ENCODE measurements around the gene ERGIC1. TPM values are rescaled to one million over a fixed set of nuclear protein-coding genes. Genes with fewer than 3 reads are reported as not detected.

The ERGIC1 gene
- total RNA-seq, 1 donor from 2014 or later, result 54.8 TPM

DNA sequence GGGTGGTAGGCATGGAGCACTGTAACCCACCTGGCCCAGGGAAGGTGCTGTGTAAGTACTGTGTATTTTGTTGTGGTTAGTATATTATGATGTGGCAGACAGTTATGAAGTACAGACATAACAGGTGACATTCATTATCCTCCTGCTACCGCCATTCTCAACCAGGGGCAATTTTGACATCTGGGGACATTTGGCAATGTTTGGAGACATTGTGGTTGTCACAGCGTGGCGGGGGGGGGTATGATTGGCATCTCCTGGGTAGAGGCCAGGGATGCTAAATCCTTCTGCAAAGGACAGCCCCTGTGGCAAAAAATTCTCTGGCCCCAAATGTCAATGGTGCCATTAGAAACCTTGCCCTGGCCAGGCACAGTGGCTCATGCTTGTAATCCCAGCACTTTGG, 115.4 kb downstream of the ERGIC1 start:
- intact Hi-C loops (cut with micrococcal nuclease), result no loop called here
- Mint-ChIP-seq H3K4me1 (ENCODE audit: low read depth) (no peaks in the 10 kb centered on the region), H3K27ac (no peak overlapping the region), H3K9me3 (no peaks in the 10 kb centered on the region), H3K27me3 (ENCODE audit: low read depth) (no peaks in the 10 kb centered on the region), H3K36me3 (ENCODE audit: low read depth) (no peaks in the 10 kb centered on the region), H3K4me3 (ENCODE audit: low read depth) (no peak overlapping the region)
- no peak for DNase-seq (ENCODE audit: low spot score)

DNA sequence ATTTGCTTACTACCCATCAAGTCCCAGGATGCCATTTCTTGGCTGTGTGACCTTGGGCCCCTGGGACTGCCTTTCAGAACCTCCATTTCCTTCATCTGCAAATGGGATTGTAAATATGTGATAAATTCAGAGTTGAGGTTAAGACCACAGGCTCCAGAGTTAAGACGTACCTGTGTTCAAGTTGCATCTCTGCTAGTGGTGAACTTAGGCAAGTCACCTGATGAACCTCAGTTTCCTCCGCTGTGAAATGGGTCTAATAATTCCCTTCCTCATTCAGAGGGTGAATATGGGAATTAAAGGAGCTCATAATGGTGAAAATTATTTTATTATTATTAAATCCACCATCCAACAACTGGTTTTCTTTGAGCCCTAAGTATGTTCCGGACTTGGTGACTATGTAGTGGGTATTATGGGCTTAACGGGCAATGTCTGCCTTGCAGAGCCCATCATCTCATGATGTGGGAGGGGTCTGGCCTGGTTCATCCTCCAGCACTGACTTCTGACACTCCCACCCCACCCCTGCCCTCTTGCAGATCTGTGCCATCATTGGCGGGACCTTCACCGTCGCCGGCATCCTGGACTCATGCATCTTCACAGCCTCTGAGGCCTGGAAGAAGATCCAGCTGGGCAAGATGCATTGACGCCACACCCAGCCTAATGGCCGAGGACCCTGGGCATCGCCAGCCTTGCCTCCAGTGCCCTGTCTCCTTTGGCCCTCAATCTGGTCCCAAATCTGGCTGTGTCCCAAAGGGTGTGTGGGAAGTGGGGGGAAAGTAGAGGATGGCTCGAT, 116.3 kb downstream of the ERGIC1 start:
- no peaks in the 10 kb centered on the region for H3K4me1 Mint-ChIP-seq (ENCODE audit: low read depth)
- H3K4me3 Mint-ChIP-seq (ENCODE audit: low read depth), result no peak overlapping the region
- no peak overlapping the region for H3K27ac Mint-ChIP-seq
- no peaks in the 10 kb centered on the region for H3K27me3 Mint-ChIP-seq (ENCODE audit: low read depth)
- DNase-seq (ENCODE audit: low spot score), result no peak
- no peaks in the 10 kb centered on the region for H3K36me3 Mint-ChIP-seq (ENCODE audit: low read depth)
- no peaks in the 10 kb centered on the region for H3K9me3 Mint-ChIP-seq
- intact Hi-C loops (cut with micrococcal nuclease), result no loop called here

DNA sequence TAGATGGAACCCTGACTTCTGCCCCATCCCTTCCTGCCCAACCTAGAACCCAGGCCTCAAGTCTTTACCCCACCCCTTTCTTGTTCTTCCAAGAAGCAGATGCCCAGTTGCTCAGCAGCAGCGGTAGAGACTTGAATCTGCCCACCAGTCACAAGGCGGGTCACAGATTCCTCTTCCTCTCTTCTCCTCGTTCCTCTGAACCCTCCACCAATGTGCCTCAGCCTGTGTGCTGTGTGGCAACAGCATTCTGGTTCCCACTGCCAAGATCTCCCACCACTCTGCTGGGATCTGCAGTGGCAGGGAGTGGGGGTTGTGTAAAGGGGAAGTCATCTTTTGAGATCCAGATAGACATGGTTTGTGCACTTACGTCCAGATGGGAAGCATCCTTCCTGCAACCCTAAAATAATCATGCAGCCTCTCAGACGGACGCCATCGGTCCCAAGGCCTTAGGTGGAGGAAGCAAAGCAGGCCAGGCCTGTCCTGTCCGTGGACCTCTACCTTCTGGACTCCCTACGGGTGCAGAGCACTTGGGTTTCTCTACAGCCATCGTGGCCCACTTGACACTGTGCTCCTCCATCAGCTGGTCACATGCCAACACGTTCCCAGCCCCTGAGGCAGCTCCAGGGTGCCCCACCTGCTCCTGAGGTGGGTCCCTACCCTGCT, 117.5 kb downstream of the ERGIC1 start:
- Mint-ChIP-seq H3K4me1 (ENCODE audit: low read depth) (no peaks in the 10 kb centered on the region), H3K27ac (no peak overlapping the region), H3K27me3 (ENCODE audit: low read depth) (no peaks in the 10 kb centered on the region), H3K36me3 (ENCODE audit: low read depth) (no peaks in the 10 kb centered on the region), H3K9me3 (no peaks in the 10 kb centered on the region), H3K4me3 (ENCODE audit: low read depth) (no peak overlapping the region)
- no peak for DNase-seq (ENCODE audit: low spot score)
- intact Hi-C loops (cut with micrococcal nuclease), result no loop called here

DNA sequence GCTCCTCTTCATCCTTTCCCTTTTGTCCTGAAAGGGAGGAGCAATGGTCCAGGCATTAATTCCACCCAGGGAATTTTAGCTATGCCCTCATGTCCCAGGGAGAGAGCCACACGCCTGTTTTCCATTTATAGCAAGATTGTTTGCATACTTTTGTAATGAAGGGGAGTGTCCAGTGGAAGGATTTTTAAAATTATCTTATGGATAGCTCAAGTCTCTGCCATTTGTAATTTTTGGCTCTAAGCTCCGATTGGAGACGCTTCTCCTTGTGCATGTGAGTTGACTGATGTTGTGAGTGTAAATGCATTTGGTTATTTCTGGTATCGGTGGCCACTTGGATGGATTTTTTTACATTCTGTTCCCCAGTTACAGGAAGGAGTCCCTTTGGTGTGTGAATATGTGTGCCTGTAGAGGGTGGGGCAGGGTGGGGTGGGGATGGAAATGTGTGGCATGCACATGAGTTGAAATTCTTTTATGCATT, 118.0 kb downstream of the ERGIC1 start:
- H3K36me3 Mint-ChIP-seq (ENCODE audit: low read depth), result no peaks in the 10 kb centered on the region
- DNase-seq (ENCODE audit: low spot score), result no peak
- H3K4me3 Mint-ChIP-seq (ENCODE audit: low read depth), result no peak overlapping the region
- H3K27ac Mint-ChIP-seq, result no peak overlapping the region
- H3K9me3 Mint-ChIP-seq, result no peaks in the 10 kb centered on the region
- no peaks in the 10 kb centered on the region for H3K27me3 Mint-ChIP-seq (ENCODE audit: low read depth)
- no peaks in the 10 kb centered on the region for H3K4me1 Mint-ChIP-seq (ENCODE audit: low read depth)
- intact Hi-C loops (cut with micrococcal nuclease), result no loop called here

GRCh38 chr5:172953776-172954675, 120.0 kb downstream of the ERGIC1 start:
- intact Hi-C loops (cut with micrococcal nuclease), result no loop called here
- Mint-ChIP-seq H3K4me1 (ENCODE audit: low read depth) (peaks cover 3% of the 10 kb centered on the region), H3K36me3 (ENCODE audit: low read depth) (no peaks in the 10 kb centered on the region), H3K9me3 (no peaks in the 10 kb centered on the region), H3K27me3 (ENCODE audit: low read depth) (peaks cover 2% of the 10 kb centered on the region), H3K4me3 (ENCODE audit: low read depth) (no peak overlapping the region), H3K27ac (no peak overlapping the region)
- DNase-seq (ENCODE audit: low spot score), result no peak

- no peaks in the 10 kb centered on the region for H3K9me3 Mint-ChIP-seq
- H3K27ac Mint-ChIP-seq, result no peak overlapping the region
- H3K27me3 Mint-ChIP-seq (ENCODE audit: low read depth), result peaks cover 2% of the 10 kb centered on the region
Measured at GRCh38 chr5:172954751-172955159, 120.7 kb downstream of the ERGIC1 start.

DNA sequence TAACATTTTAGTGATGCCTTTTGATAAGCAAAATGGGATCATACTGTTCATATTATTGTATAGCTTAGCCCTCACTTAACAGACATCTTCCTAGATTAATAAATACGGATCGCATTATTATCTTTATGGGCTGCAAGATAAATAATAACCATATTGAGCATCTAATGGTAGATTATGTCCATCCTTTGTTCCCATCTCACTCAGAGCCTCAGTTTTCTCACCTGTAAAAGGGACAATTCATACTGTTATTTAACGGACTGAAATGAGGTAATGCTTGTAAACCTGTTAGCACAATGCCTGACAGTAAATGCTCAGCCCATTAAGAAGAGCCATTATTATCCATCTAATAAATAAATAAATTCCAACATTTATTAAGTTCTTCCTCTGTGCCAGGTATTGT, 122.2 kb downstream of the ERGIC1 start:
- Mint-ChIP-seq H3K27me3 (ENCODE audit: low read depth) (peaks cover 2% of the 10 kb centered on the region), H3K36me3 (ENCODE audit: low read depth) (no peaks in the 10 kb centered on the region), H3K4me1 (ENCODE audit: low read depth) (peaks cover 12% of the 10 kb centered on the region), H3K27ac (no peak overlapping the region), H3K9me3 (no peaks in the 10 kb centered on the region), H3K4me3 (ENCODE audit: low read depth) (no peak overlapping the region)
- intact Hi-C loops (cut with micrococcal nuclease), result no loop called here
- DNase-seq (ENCODE audit: low spot score), result no peak

More at GRCh38 chr5:172954751-172955159, 120.7 kb downstream of the ERGIC1 start:
- no peak for DNase-seq (ENCODE audit: low spot score)
- intact Hi-C loops (cut with micrococcal nuclease), result no loop called here
- Mint-ChIP-seq H3K4me1 (ENCODE audit: low read depth) (peaks cover 3% of the 10 kb centered on the region), H3K4me3 (ENCODE audit: low read depth) (no peak overlapping the region), H3K36me3 (ENCODE audit: low read depth) (no peaks in the 10 kb centered on the region)

DNA sequence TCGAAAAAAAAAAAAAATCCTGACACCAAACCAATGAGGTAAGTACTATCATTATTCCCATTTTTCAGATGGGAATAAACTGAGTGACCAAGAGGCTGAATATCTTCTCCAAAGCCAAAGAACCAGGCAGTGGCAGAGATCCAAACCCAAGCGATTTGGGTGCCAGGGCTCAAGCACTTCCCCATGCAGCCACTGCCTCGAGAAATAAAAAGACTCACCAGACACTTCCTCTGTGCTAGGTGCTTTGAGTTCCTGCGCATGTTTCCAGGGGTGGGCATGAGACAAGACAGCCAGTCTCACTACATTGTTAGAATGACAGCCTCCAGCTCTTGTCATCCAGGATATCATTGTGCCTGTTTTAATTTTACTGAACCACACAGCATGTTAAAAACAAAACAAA, 122.9 kb downstream of the ERGIC1 start:
- DNase-seq (ENCODE audit: low spot score), result no peak
- peaks cover 2% of the 10 kb centered on the region for H3K27me3 Mint-ChIP-seq (ENCODE audit: low read depth)
- H3K4me3 Mint-ChIP-seq (ENCODE audit: low read depth), result no peak overlapping the region
- H3K27ac Mint-ChIP-seq, result no peak overlapping the region
- peaks cover 5% of the 10 kb centered on the region for H3K36me3 Mint-ChIP-seq (ENCODE audit: low read depth)
- intact Hi-C loops (cut with micrococcal nuclease), result no loop called here
- H3K9me3 Mint-ChIP-seq, result no peaks in the 10 kb centered on the region
- peaks cover 12% of the 10 kb centered on the region for H3K4me1 Mint-ChIP-seq (ENCODE audit: low read depth)

- Mint-ChIP-seq H3K4me3 (ENCODE audit: low read depth) (peak overlapping the region; percentile 26), H3K4me1 (ENCODE audit: low read depth) (peaks cover 13% of the 10 kb centered on the region), H3K27me3 (ENCODE audit: low read depth) (peaks cover 2% of the 10 kb centered on the region), H3K9me3 (no peaks in the 10 kb centered on the region), H3K27ac (no peak overlapping the region), H3K36me3 (ENCODE audit: low read depth) (peaks cover 6% of the 10 kb centered on the region)
- intact Hi-C loops (cut with micrococcal nuclease), result no loop called here
- no peak for DNase-seq (ENCODE audit: low spot score)
Measured at GRCh38 chr5:172957458-172957857, 123.4 kb downstream of the ERGIC1 start.

GRCh38 chr5:172958331-172959046, 124.4 kb downstream of the ERGIC1 start:
- Mint-ChIP-seq H3K4me3 (ENCODE audit: low read depth) (peak overlapping the region; percentile 92), H3K36me3 (ENCODE audit: low read depth) (peaks cover 9% of the 10 kb centered on the region), H3K4me1 (ENCODE audit: low read depth) (peaks cover 13% of the 10 kb centered on the region), H3K27ac (peak overlapping the region; percentile 95), H3K27me3 (ENCODE audit: low read depth) (peaks cover 2% of the 10 kb centered on the region), H3K9me3 (no peaks in the 10 kb centered on the region)
- intact Hi-C loops (cut with micrococcal nuclease), result loop anchor here (1.0 kb wide), 5 partner anchors 26 to 374 kb away; partner anchors contain the start of genes CREBRF and DUSP1
- DNase-seq (ENCODE audit: low spot score), result peak; percentile 54

DNA sequence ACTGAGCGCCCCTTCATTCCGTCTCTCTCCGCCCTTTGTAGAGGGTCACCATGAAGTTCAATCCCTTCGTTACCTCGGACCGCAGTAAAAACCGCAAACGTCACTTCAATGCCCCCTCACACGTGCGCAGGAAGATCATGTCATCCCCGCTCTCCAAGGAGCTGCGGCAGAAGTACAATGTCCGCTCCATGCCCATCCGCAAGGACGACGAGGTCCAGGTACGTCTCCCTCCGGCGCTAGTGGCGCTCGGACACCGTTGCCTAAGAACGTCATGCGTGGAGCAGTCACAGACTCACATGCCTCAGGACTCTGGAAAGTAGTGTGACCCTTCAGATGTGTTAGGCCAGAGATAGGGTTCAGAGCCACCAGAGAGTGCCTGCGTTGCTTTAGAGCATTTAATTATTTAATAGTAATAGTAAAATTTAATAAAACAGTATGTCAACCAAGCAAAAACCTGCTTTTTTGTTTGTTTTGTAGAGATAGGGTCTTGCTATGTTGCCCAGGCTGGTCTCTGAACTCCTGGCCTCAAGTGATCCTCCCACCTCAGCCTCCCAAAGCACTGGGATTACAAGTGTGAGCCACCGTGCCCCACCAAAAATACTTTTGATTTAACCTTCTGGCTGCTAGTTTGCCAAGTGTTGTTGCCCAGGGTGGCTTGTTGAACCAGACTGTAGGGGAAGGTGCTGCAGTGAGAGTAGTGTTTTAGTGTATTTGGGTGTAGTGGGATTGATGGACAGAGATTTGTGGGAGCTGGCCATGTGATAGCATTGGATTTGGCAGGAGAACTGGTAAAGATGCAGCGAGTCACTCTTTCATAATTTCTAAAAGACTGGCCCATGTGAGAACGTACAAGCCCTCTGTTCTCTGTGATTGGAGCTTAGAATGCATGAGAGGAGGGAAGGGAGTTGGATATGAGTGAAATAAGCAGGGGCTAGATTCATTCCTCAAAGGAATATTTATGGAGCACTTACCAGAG, 126.1 kb downstream of the ERGIC1 start:
- H3K36me3 Mint-ChIP-seq (ENCODE audit: low read depth), result peaks cover 15% of the 10 kb centered on the region
- peaks cover 2% of the 10 kb centered on the region for H3K27me3 Mint-ChIP-seq (ENCODE audit: low read depth)
- H3K4me3 Mint-ChIP-seq (ENCODE audit: low read depth), result peak overlapping the region; percentile 92
- intact Hi-C loops (cut with micrococcal nuclease), result loop anchor here (1.0 kb wide), 4 partner anchors 24 to 195 kb away; partner anchors contain the start of genes CREBRF and DUSP1
- H3K4me1 Mint-ChIP-seq (ENCODE audit: low read depth), result peaks cover 13% of the 10 kb centered on the region
- no peaks in the 10 kb centered on the region for H3K9me3 Mint-ChIP-seq
- peak; percentile 13 for DNase-seq (ENCODE audit: low spot score)
- H3K27ac Mint-ChIP-seq, result peak overlapping the region; percentile 95

Measured in activated T-helper 2 cell treated with anti-CD3 and anti-CD28 coated beads, Interferon-gamma antibody, Interleukin-2, Interleukin-4, amounts not matched to agents 10 μg/mL and 5 μg/mL and 100 μg/mL, durations not matched to agents 14 hours and 24 hours and 36 hours (primary cell).